AML-193 (cell line): ENCODE measurements around the gene ZBTB24.

Experiments used
- DNase-seq, 2 experiments: peaks; one replicate each; lab custom pipeline; 2025; lab: John Stamatoyannopoulos, UW

The ZBTB24 gene

GRCh38 chr6:109498936-109499335 lies 15.9 kb upstream of the ZBTB24 start:
- no peak for DNase-seq

- DNase-seq, result no peak
Observed at GRCh38 chr6:109498052-109498451, 15.0 kb upstream of the ZBTB24 start.

GRCh38 chr6:109496036-109496772 lies 13.2 kb upstream of the ZBTB24 start:
- DNase-seq, result no peak

- peak; percentile 80 to 84 for DNase-seq
Observed at GRCh38 chr6:109493865-109494264, 10.8 kb upstream of the ZBTB24 start.

GRCh38 chr6:109491207-109491938 lies 8.4 kb upstream of the ZBTB24 start:
- DNase-seq, result no peak

GRCh38 chr6:109490713-109491112 lies 7.7 kb upstream of the ZBTB24 start:
- DNase-seq, result no peak

GRCh38 chr6:109488001-109488400 lies 5.0 kb upstream of the ZBTB24 start:
- DNase-seq, result no peak

GRCh38 chr6:109486068-109486467 lies 3.0 kb upstream of the ZBTB24 start:
- DNase-seq, result no peak

- no peak for DNase-seq
Observed at GRCh38 chr6:109485266-109485935, 2.4 kb upstream of the ZBTB24 start.

- no peak for DNase-seq
Observed at GRCh38 chr6:109484122-109484521, 1.1 kb upstream of the ZBTB24 start.

GRCh38 chr6:109483735-109484057 lies 677 bp upstream of the ZBTB24 start:
- no peak for DNase-seq

- DNase-seq, result peak in 1 of 2 experiments; percentile 5
Observed at GRCh38 chr6:109480993-109481480, 2.0 kb downstream of the ZBTB24 start.

- DNase-seq, result no peak
Observed at GRCh38 chr6:109478841-109479624, 4.0 kb downstream of the ZBTB24 start.

GRCh38 chr6:109478222-109478805 lies 4.7 kb downstream of the ZBTB24 start:
- no peak for DNase-seq

GRCh38 chr6:109477725-109478124 lies 5.3 kb downstream of the ZBTB24 start:
- DNase-seq, result no peak

- no peak for DNase-seq
Observed at GRCh38 chr6:109477184-109477583, 5.8 kb downstream of the ZBTB24 start.

- no peak for DNase-seq
Observed at GRCh38 chr6:109475625-109476024, 7.4 kb downstream of the ZBTB24 start.

GRCh38 chr6:109474995-109475394 lies 8.0 kb downstream of the ZBTB24 start:
- no peak for DNase-seq

- no peak for DNase-seq
Observed at GRCh38 chr6:109473120-109473519, 9.9 kb downstream of the ZBTB24 start.

GRCh38 chr6:109472132-109472995 lies 10.7 kb downstream of the ZBTB24 start:
- DNase-seq, result no peak
